ENCODE data around the gene SMCO2. TPM values are rescaled to one million over a fixed set of nuclear protein-coding genes. Genes with fewer than 3 reads are reported as not detected.

The SMCO2 gene
- total and polyA plus RNA-seq, 2 of the 8 experiments (the other 6 are each of a cell fraction or from before 2014, with no cell fraction given): 0.24 to 0.80 TPM

DNA sequence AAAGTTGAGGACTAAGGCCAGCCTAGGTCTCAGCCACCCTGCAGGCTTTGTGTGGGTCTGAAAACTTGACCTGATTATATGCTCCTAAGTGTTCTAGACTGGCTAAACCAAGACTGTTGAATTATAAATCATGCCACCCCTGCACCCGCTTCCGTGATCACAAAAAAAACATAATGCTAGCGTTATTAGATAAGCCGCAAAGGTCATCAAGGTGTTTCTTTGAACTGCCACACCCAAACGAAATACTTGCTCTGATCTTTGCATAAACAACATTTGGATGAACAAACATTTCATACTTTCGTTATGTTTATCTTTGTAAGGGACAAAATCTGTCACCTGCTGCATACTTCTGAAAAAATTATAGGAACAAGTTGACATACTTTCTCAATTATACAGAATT lies 2.5 kb downstream of the SMCO2 start:
- no peak overlapping the region for H2AK5ac ChIP-seq (ENCODE audit: low read depth, low read length)
- H2BK15ac ChIP-seq (ENCODE audit: low read length): no peak overlapping the region
- no peak overlapping the region for H3K4ac ChIP-seq (replicated peaks; ENCODE audit: insufficient read length, low read depth, low read length)
- no peak for FAIRE-seq
- no peaks in the 10 kb centered on the region for H3K4me1 ChIP-seq (replicated peaks in 1 of 4; ENCODE audit: control insufficient read depth in 3 of 4, insufficient read depth in 4 of 4, low read length in 3 of 4)
- H3K18ac ChIP-seq (ENCODE audit: extremely low read depth, low read length): no peak overlapping the region
- no peak overlapping the region for H2BK20ac ChIP-seq (ENCODE audit: low read length)
- H4K8ac ChIP-seq (ENCODE audit: extremely low read depth, insufficient read depth, low read length): no peak overlapping the region
- ChIA-PET CTCF (ENCODE audit: partially characterized antibody) (interaction anchor here (1.0 to 1.5 kb wide), 3 partner anchors 9 to 15 kb away, joined by 3 to 5 read pairs (median 4); no protein-coding TSS in a partner anchor), POLR2A (ENCODE audit: partially characterized antibody) (interaction anchor here (1.1 kb wide), 1 partner anchor 74 kb away, joined by 4 read pairs; no protein-coding TSS in a partner anchor)
- no peaks in the 10 kb centered on the region for H3K27me3 ChIP-seq (replicated peaks in 1 of 4; ENCODE audit: control insufficient read depth in 3 of 4, extremely low read depth in 1 of 4, insufficient read depth in 3 of 4, low read length in 3 of 4)
- no peak overlapping the region for H3K4me2 ChIP-seq (ENCODE audit: insufficient read depth in 1 of 2, low read depth in 2 of 2, low read length in 2 of 2)
- H2BK5ac ChIP-seq (ENCODE audit: low read depth, low read length): no peak overlapping the region
- H3K79me2 ChIP-seq (ENCODE audit: control insufficient read depth in 1 of 2, insufficient read depth in 2 of 2, low read length in 2 of 2): no peaks in the 10 kb centered on the region
- no peak overlapping the region for H3K14ac ChIP-seq (ENCODE audit: insufficient read length)
- no peak overlapping the region for H3K27ac ChIP-seq (ENCODE audit: low read depth, low read length)
- 92% methylated on average over 6 of the region's 6 CpGs; no CpG with 5 or more reads in 1 of the 2 experiments for WGBS, 2 experiments (ENCODE audit: extremely low coverage in 1 of 2, insufficient coverage in 1 of 2, insufficient read length in 1 of 2, insufficient replicate concordance in 2 of 2, low coverage in 1 of 2, low lambda C conversion rate in 2 of 2, missing lambda C conversion rate in 1 of 2)
- no peaks in the 10 kb centered on the region for H4K20me1 ChIP-seq (replicated peaks in 1 of 2; ENCODE audit: control insufficient read depth in 1 of 2, insufficient read depth in 2 of 2, low read length in 2 of 2)
- H3K56ac ChIP-seq (replicated peaks; ENCODE audit: insufficient read length, low read depth, low read length): no peak overlapping the region
- no peaks in the 10 kb centered on the region for H3K36me3 ChIP-seq (ENCODE audit: control insufficient read depth in 2 of 4, insufficient read depth in 4 of 4, low read length in 3 of 4)
- H2AFZ ChIP-seq (ENCODE audit: low read length): no peak overlapping the region
- H4K91ac ChIP-seq (replicated peaks; ENCODE audit: insufficient read length, low read length): no peak overlapping the region
- DNase-seq (ENCODE audit: low read depth in 1 of 2, low spot score in 2 of 2): no peak
- no peak overlapping the region for H2BK12ac ChIP-seq (ENCODE audit: low read depth, low read length)
- no peaks in the 10 kb centered on the region for H3K79me1 ChIP-seq (ENCODE audit: low read depth, low read length)
- no peak overlapping the region for H3K4me3 ChIP-seq (ENCODE audit: extremely low read depth in 1 of 4, insufficient read depth in 2 of 4, low read depth in 3 of 4, low read length in 4 of 4)
- no peak overlapping the region for H3K23ac ChIP-seq (ENCODE audit: insufficient read length)
- H3K9me3 ChIP-seq (ENCODE audit: insufficient read depth in 2 of 2, low read depth in 1 of 2, low read length in 1 of 2): no peaks in the 10 kb centered on the region
- no peaks in the 10 kb centered on the region for H3K23me2 ChIP-seq (ENCODE audit: low read depth, low read length)
- no peak overlapping the region for H3K9ac ChIP-seq (replicated peaks in 1 of 4; ENCODE audit: extremely low read depth in 1 of 4, low read depth in 3 of 4, low read length in 3 of 4)
- H2BK120ac ChIP-seq (replicated peaks; ENCODE audit: low read depth, low read length): no peak overlapping the region
- H4K5ac ChIP-seq (ENCODE audit: insufficient read length, low read depth, low read length): no peak overlapping the region
- TF ChIP-seq TAF7 (optimal IDR thresholded peaks at IDR 0.05; ENCODE audit: borderline replicate concordance, low read depth, low read length) (no peak), PHF8 (conservative IDR thresholded peaks at IDR 0.05; ENCODE audit: low read depth, low read length) (no peak), MAFK (IDR thresholded peaks at IDR 0.05; ENCODE audit: low read depth, low read length) (no peak), SIN3A (conservative IDR thresholded peaks at IDR 0.05 in 1 of 2, IDR thresholded peaks at IDR 0.05 in 1 of 2; ENCODE audit: low read depth in 1 of 2, low read length in 2 of 2) (no peak), KDM1A (IDR thresholded peaks at IDR 0.05; ENCODE audit: borderline replicate concordance, low read length) (no peak), CTBP2 (IDR thresholded peaks at IDR 0.05; ENCODE audit: borderline replicate concordance, insufficient read depth, insufficient read length, low read length) (no peak), POU5F1 (IDR thresholded peaks at IDR 0.05; ENCODE audit: low read depth, low read length) (no peak), CBX8 (IDR thresholded peaks at IDR 0.05; ENCODE audit: borderline replicate concordance, low read depth, low read length) (no peak), SIX5 (IDR thresholded peaks at IDR 0.05; ENCODE audit: low read depth, low read length) (no peak), HDAC2 (IDR thresholded peaks at IDR 0.05; ENCODE audit: borderline replicate concordance in 1 of 2, low read depth in 2 of 2, low read length in 2 of 2) (no peak), RFX5 (IDR thresholded peaks at IDR 0.05; ENCODE audit: borderline replicate concordance, low read depth, low read length) (no peak), NRF1 (IDR thresholded peaks at IDR 0.05; ENCODE audit: low read depth, low read length) (no peak)
- TF ChIP-seq, protein P1, sequence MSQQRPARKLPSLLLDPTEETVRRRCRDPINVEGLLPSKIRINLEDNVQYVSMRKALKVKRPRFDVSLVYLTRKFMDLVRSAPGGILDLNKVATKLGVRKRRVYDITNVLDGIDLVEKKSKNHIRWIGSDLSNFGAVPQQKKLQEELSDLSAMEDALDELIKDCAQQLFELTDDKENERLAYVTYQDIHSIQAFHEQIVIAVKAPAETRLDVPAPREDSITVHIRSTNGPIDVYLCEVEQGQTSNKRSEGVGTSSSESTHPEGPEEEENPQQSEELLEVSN (IDR thresholded peaks at IDR 0.05): no peak

Measured in H1 (cell line).